HepG2 (cell line): ENCODE measurements around the gene VAV2. TPM values are rescaled to one million over a fixed set of nuclear protein-coding genes. Genes with fewer than 3 reads are reported as not detected.
A peak's percentile ranks its signal among the peaks of the same experiment; 100 is the strongest.

Experiments used
- ATAC-seq: fragments of 200-7000 bp; cut with Tn5 transposase; 3 replicates; pipeline ENCODE4 v1.9.1; 2020; ENCODE audit warnings: mild to moderate bottlenecking, moderate library complexity
- BruUV-seq: library from RNA; stranded (reverse); fragments of 400-500 nt; replicated peaks from 2 replicates; lab custom pipeline; 2021; lab: Mats Ljungman, UMichigan
- CTCF ChIA-PET: fragments of 300-600 bp; formaldehyde crosslinking; extraction: SDS; loops from one replicate; lab custom pipeline; 2021; ENCODE audit warnings: low total read pairs, inconsistent platforms, low intra/inter-chr PET ratio; lab: Yijun Ruan, JAX
- POLR2A ChIA-PET: fragments of 350-600 bp; sonication (Branson Sonifier 250); formaldehyde crosslinking; loops from one replicate; lab custom pipeline; 2020; ENCODE audit warnings: antibody characterized with exemption, inconsistent platforms; lab: Yijun Ruan, JAX
- DNase-seq: peaks from one replicate; pipeline ENCODE4 v3.0.0-alpha.2; 2015; ENCODE audit warnings: low spot score
- FAIRE-seq: peaks from 3 replicates; lab custom pipeline; 2011; peaks lifted over from hg19 to GRCh38; lab: Jason Lieb, UNC
- H2AFZ ChIP-seq: one replicate; pipeline ENCODE4 v1.6.1; 2011; ENCODE audit warnings: low read length, inconsistent platforms
- H3K27ac ChIP-seq: fragments of 300-600 bp; 3 replicates; pipeline ENCODE4 v1.8.0; 2011; ENCODE audit warnings: mixed run types, mild to moderate bottlenecking, mixed read lengths, low read length, inconsistent platforms; ENCODE audit not compliant: insufficient read depth; ENCODE audit errors: extremely low read length
- H3K27me3 ChIP-seq, 2 experiments: fragments of 200-600 bp in 1 of 2; 2 replicates in 1 of 2; 3 replicates in 1 of 2; pipeline versions ENCODE4 v1.6.0 to v1.8.0; 2011; ENCODE audit warnings: low read length in 2 of 2, mild to moderate bottlenecking in 2 of 2, moderate library complexity in 2 of 2, inconsistent platforms in 1 of 2; ENCODE audit not compliant: insufficient read depth in 2 of 2, control insufficient read depth in 1 of 2
- H3K36me3 ChIP-seq, 2 experiments: fragments of 200-600 bp in 1 of 2; replicated peaks in 1 of 2; 2 replicates in 1 of 2; 3 replicates in 1 of 2; pipeline versions ENCODE4 v1.5.1 to v1.8.0; 2011; ENCODE audit warnings: low read length in 2 of 2, inconsistent platforms in 1 of 2; ENCODE audit not compliant: insufficient read depth in 2 of 2, control insufficient read depth in 1 of 2
- H3K4me1 ChIP-seq: 2 replicates; pipeline ENCODE4 v1.5.1; 2012; ENCODE audit warnings: low read length, inconsistent platforms; ENCODE audit not compliant: insufficient read depth
- H3K4me2 ChIP-seq: 2 replicates; pipeline ENCODE4 v1.6.0; 2011; ENCODE audit warnings: low read depth, low read length, inconsistent platforms
- H3K4me3 ChIP-seq, 3 experiments: fragments of 200-600 bp in 1 of 3; sonication (generic), shearing (Covaris generic) in 1 of 3; replicated peaks in 1 of 3; 2 replicates each; pipeline ENCODE4 v1.5.1; 2011 to 2016; ENCODE audit warnings: low read length in 3 of 3, inconsistent platforms in 2 of 3, low read depth in 2 of 3, mild to moderate bottlenecking in 2 of 3, control low read depth in 1 of 3, mixed read lengths in 1 of 3; ENCODE audit not compliant: insufficient read depth in 1 of 3
- H3K79me2 ChIP-seq: one replicate; pipeline ENCODE4 v1.6.1; 2011; ENCODE audit warnings: low read length, inconsistent platforms; ENCODE audit not compliant: insufficient read depth
- H3K9ac ChIP-seq: 2 replicates; pipeline ENCODE4 v1.6.0; 2011; ENCODE audit warnings: mild to moderate bottlenecking, low read depth, low read length, inconsistent platforms; ENCODE audit not compliant: insufficient read depth
- H3K9me3 ChIP-seq: 2 replicates; pipeline ENCODE4 v1.5.1; 2012; ENCODE audit warnings: mild to moderate bottlenecking, low read length
- H4K20me1 ChIP-seq: 2 replicates; pipeline ENCODE4 v1.6.0; 2011; ENCODE audit warnings: inconsistent platforms, mild to moderate bottlenecking, low read length, moderate library complexity; ENCODE audit not compliant: insufficient read depth
- AGO2 ChIP-seq: fragments of 200-400 bp; formaldehyde crosslinking; optimal IDR thresholded peaks from 2 replicates; pipeline ENCODE3; 2017; ENCODE audit warnings: mild to moderate bottlenecking, low read depth, low read length, moderate library complexity
- GATA4 ChIP-seq: sonication (generic); IDR thresholded peaks from 2 replicates; pipeline ENCODE4 v1.6.1; 2016; ENCODE audit warnings: antibody characterized with exemption, low read depth, borderline replicate concordance
- HNRNPL ChIP-seq: fragments of 200-400 bp; formaldehyde crosslinking; IDR thresholded peaks from 2 replicates; pipeline ENCODE4 v1.6.1; 2017; ENCODE audit warnings: mild to moderate bottlenecking, low read depth, low read length
- HNRNPLL ChIP-seq: fragments of 200-400 bp; formaldehyde crosslinking; IDR thresholded peaks from 2 replicates; pipeline ENCODE4 v1.6.1; 2017; ENCODE audit warnings: mild to moderate bottlenecking, low read depth, low read length; ENCODE audit not compliant: poor library complexity, severe bottlenecking
- RBM22 ChIP-seq: fragments of 200-400 bp; formaldehyde crosslinking; optimal IDR thresholded peaks from 2 replicates; pipeline ENCODE3; 2017; ENCODE audit warnings: mild to moderate bottlenecking, low read length, moderate library complexity
- TFE3 ChIP-seq: IDR thresholded peaks from 2 replicates; pipeline ENCODE4 v1.6.1; 2016
- ZBTB7A ChIP-seq: sonication (generic); formaldehyde crosslinking; IDR thresholded peaks from 2 replicates; pipeline ENCODE4 v1.8.0; 2022; ENCODE audit warnings: mild to moderate bottlenecking, missing genetic modification reagents
- ZNF775 ChIP-seq: sonication (generic); formaldehyde crosslinking; IDR thresholded peaks from 2 replicates; pipeline ENCODE4 v1.4.0; 2020; ENCODE audit warnings: missing genetic modification reagents, mild to moderate bottlenecking, moderate library complexity, borderline replicate concordance
- WGBS: methylation state at CpG from one replicate; pipeline ENCODE4 v1.1.6; 2017; ENCODE audit warnings: low lambda C conversion rate; 5-methylcytosine and 5-hydroxymethylcytosine counted together
- in situ Hi-C: cut with HindIII; loops from 2 replicates; pipeline ENCODE4 v1.10.0; 2017; ENCODE audit warnings: low pct_unique_long_range_greater_than_20kb; ENCODE audit not compliant: extremely low pct_ligation_motif_present
- intact Hi-C: fragments of 100-400 bp; cut with micrococcal nuclease; formaldehyde crosslinking; loops from one replicate; pipeline ENCODE4 v1.10.0; 2022; ENCODE audit not compliant: unreplicated experiment
- polyA plus RNA-seq, 8 experiments: library from polyadenylated mRNA; depleted of rRNA in 3 of 8; stranded (reverse) in 7 of 8; unstranded in 1 of 8; fragments of >200 nt; fragmentation: Illumina TruSeq in 4 of 8; extraction: Trizol in 4 of 8; gene quantifications; 2 replicates each; pipeline versions ENCODE4 v1.2.1 to v1.2.3, GENCODE V29; 2011 to 2016; ENCODE audit warnings: low read depth in 4 of 8, missing spikeins in 1 of 8, mixed read lengths in 1 of 8; ENCODE audit not compliant: insufficient read depth in 1 of 8
- total RNA-seq, 5 experiments: library from RNA; depleted of rRNA; stranded (reverse); fragments of >200 nt; fragmentation: Illumina TruSeq; extraction: Trizol; gene quantifications; 2 replicates each; pipeline ENCODE4 v1.2.3, GENCODE V29; 2016; ENCODE audit warnings: low read depth in 1 of 5

The VAV2 gene
- total and polyA plus RNA-seq, 2 of the 13 experiments (the other 11 are each of a cell fraction or from before 2014, with no cell fraction given) = 22.5 to 22.9 TPM

- FAIRE-seq = no peak
- Histone ChIP-seq H3K4me1 (peaks cover 35% of the 10 kb centered on the region), H4K20me1 (0 out of 2 replicates have a peak, but pooled peaks cover 4% of the 10 kb centered on the region), H3K27ac (no peak overlapping the region), H3K9me3 (no peaks in the 10 kb centered on the region), H3K9ac (no peak overlapping the region), H3K4me2 (no peak overlapping the region), H3K27me3 (no peaks in the 10 kb centered on the region), H3K4me3 (no peak overlapping the region), H3K36me3 (peaks cover 18 to 61% of the 10 kb centered on the region in 2 experiments), H3K79me2 (no peaks in the 10 kb centered on the region), H2AFZ (no peak overlapping the region)
- no peak for ATAC-seq
- TF ChIP-seq HNRNPL (0 out of 2 replicates have a peak, but pooled peaks have one; percentile 38), HNRNPLL (peak; percentile 68), GATA4 (no peak), AGO2 (peak; percentile 51), ZBTB7A (CRISPR knock-in tag) (no peak)
- POLR2A ChIA-PET = no interaction called here
- no peak for DNase-seq
- CTCF ChIA-PET = interaction anchor here (2.9 kb wide), 1 partner anchor 203 kb away, joined by 40 read pairs; no protein-coding TSS in a partner anchor
- intact Hi-C loops = no loop called here
- BruUV-seq = no TSS peak
- 92% methylated on average over 18 of the region's 18 CpGs for WGBS
- in situ Hi-C loops = no loop called here
These were observed 200.1 kb downstream of the VAV2 start for GRCh38 chr9:133791735-133792649.

- Histone ChIP-seq H3K4me2 (no peak overlapping the region), H3K27me3 (no peaks in the 10 kb centered on the region), H3K27ac (no peak overlapping the region), H4K20me1 (0 out of 2 replicates have a peak, but pooled peaks cover 4% of the 10 kb centered on the region), H3K36me3 (peaks cover 16 to 55% of the 10 kb centered on the region in 2 experiments), H3K79me2 (no peaks in the 10 kb centered on the region), H2AFZ (no peak overlapping the region), H3K9me3 (no peaks in the 10 kb centered on the region), H3K4me1 (peaks cover 35% of the 10 kb centered on the region), H3K9ac (no peak overlapping the region), H3K4me3 (no peak overlapping the region)
- no peak for DNase-seq
- POLR2A ChIA-PET = no interaction called here
- in situ Hi-C loops = no loop called here
- TF ChIP-seq AGO2 (peak; percentile 63), TFE3 (CRISPR knock-in tag) (no peak), ZNF775 (no peak), RBM22 (peak; percentile 31)
- intact Hi-C loops = no loop called here
- 100% methylated on average over 1 of the region's 13 CpGs for WGBS
- ATAC-seq = no peak
- FAIRE-seq = no peak
- CTCF ChIA-PET = no interaction called here
- BruUV-seq = no TSS peak
These were observed 201.1 kb downstream of the VAV2 start for GRCh38 chr9:133791069-133791468.
